PC-9 (cell line): Measurements from ENCODE around the gene MRPL27.
"Not testable (repeated sequence)": the region's sequence is repeated elsewhere in the genome, so short reads cannot be mapped to it uniquely, and the experiment has no call there.

Experiments used
- EZH2 ChIP-seq: fragments of 200-600 bp; sonication (generic); IDR thresholded peaks from 2 replicates; pipeline ENCODE4 v1.8.0; 2017; ENCODE audit warnings: antibody characterized with exemption, low read depth
- TF ChIP-seq, protein P1 (sequence below): fragments of 200-600 bp; sonication (generic); conservative IDR thresholded peaks from 2 replicates; pipeline ENCODE4 v1.6.1; 2017; ENCODE audit warnings: mixed run types, antibody characterized with exemption, mild to moderate bottlenecking, moderate library complexity

DNA sequence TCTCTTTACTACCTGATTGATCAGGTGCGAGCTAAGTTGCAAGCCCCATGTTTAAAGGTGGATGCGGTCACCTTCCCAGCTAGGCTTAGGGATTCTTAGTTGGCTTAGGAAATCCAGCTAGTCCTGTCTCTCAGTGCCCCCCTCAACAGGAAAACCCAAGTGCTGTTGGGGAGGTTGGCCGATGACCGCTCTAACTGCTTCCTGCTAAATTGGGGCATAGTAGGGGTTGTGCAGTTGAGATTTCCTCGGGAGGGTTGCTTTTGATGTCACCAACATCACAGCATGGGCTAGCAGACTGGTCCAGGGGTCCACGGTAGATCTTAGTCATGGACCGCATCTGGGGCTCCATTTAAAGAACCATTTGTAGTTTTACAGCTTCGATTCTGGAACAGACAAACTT is 26.6 kb upstream of the MRPL27 start:
- TF ChIP-seq, protein P1, sequence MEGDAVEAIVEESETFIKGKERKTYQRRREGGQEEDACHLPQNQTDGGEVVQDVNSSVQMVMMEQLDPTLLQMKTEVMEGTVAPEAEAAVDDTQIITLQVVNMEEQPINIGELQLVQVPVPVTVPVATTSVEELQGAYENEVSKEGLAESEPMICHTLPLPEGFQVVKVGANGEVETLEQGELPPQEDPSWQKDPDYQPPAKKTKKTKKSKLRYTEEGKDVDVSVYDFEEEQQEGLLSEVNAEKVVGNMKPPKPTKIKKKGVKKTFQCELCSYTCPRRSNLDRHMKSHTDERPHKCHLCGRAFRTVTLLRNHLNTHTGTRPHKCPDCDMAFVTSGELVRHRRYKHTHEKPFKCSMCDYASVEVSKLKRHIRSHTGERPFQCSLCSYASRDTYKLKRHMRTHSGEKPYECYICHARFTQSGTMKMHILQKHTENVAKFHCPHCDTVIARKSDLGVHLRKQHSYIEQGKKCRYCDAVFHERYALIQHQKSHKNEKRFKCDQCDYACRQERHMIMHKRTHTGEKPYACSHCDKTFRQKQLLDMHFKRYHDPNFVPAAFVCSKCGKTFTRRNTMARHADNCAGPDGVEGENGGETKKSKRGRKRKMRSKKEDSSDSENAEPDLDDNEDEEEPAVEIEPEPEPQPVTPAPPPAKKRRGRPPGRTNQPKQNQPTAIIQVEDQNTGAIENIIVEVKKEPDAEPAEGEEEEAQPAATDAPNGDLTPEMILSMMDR = not testable (repeated sequence)
- TF ChIP-seq EZH2 = not testable (repeated sequence)
